HCT116 (cell line): ENCODE data around the gene TULP4. TPM values are rescaled to one million over a fixed set of nuclear protein-coding genes. Genes with fewer than 3 reads are reported as not detected.

Source experiments
- ATAC-seq: fragments of 200-7000 bp; cut with Tn5 transposase; 2 replicates; pipeline ENCODE4 v1.9.1; 2020; ENCODE audit warnings: mild to moderate bottlenecking, moderate library complexity
- BruUV-seq: library from RNA; stranded (reverse); fragments of 400-500 nt; replicated peaks from 2 replicates; lab custom pipeline; 2021; lab: Mats Ljungman, UMichigan
- CTCF ChIA-PET: fragments of 300-600 bp; sonication (Branson Sonifier 250); formaldehyde crosslinking; loops from one replicate; lab custom pipeline; 2021; ENCODE audit warnings: antibody characterized with exemption; lab: Charles Lee
- POLR2A ChIA-PET: fragments of 300-600, 350-600 bp; sonication (Branson Sonifier 250); formaldehyde crosslinking; loops from one replicate; lab custom pipeline; 2021; ENCODE audit warnings: antibody characterized with exemption; lab: Charles Lee
- RAD21 ChIA-PET, 2 experiments: fragments of 300-600 bp; sonication (Branson Sonifier 250); formaldehyde crosslinking; loops; one replicate each; lab custom pipeline; 2023; ENCODE audit warnings: low total read pairs in 2 of 2; ENCODE audit not compliant: uncharacterized antibody in 2 of 2, unreplicated experiment in 2 of 2, low non-redundant PET in 1 of 2; lab: Charles Lee
- DNase-seq: peaks from one replicate; pipeline ENCODE4 v3.0.0-alpha.2; 2010; ENCODE audit warnings: low read depth, low spot score
- H2AFZ ChIP-seq: fragments of 200-600 bp; shearing (Covaris generic), sonication (generic); 2 replicates; pipeline ENCODE4 v1.6.1; 2017; ENCODE audit warnings: low read depth, mixed run types, mixed read lengths, antibody characterized with exemption, low read length; ENCODE audit not compliant: poor library complexity, severe bottlenecking
- H3K27ac ChIP-seq: 2 replicates; pipeline ENCODE4 v1.5.1; 2012; ENCODE audit warnings: low read depth, low read length
- H3K27me3 ChIP-seq: fragments of 200-600 bp; sonication (generic); 2 replicates; pipeline ENCODE4 v1.6.1; 2016; ENCODE audit warnings: mixed run types, low read length, mixed read lengths; ENCODE audit not compliant: insufficient read depth
- H3K36me3 ChIP-seq, 2 experiments: fragments of 200-500 bp in 1 of 2; fragments of 200-600 bp in 1 of 2; sonication (Bioruptor generic) in 1 of 2; sonication (generic) in 1 of 2; 2 replicates each; pipeline versions ENCODE4 v1.5.1 to v1.6.1; 2014 to 2016; ENCODE audit warnings: low read length in 2 of 2, inconsistent platforms in 1 of 2, mixed read lengths in 1 of 2, mixed run types in 1 of 2; ENCODE audit not compliant: insufficient read depth in 2 of 2, control insufficient read depth in 1 of 2
- H3K4me1 ChIP-seq, 2 experiments: fragments of 200-600 bp in 1 of 2; sonication (generic) in 1 of 2; 2 replicates each; pipeline versions ENCODE4 v1.5.1 to v1.6.1; 2012 to 2017; ENCODE audit warnings: low read length in 2 of 2, inconsistent platforms in 1 of 2, mild to moderate bottlenecking in 1 of 2, mixed read lengths in 1 of 2, mixed run types in 1 of 2, moderate library complexity in 1 of 2; ENCODE audit not compliant: insufficient read depth in 2 of 2, control insufficient read depth in 1 of 2
- H3K4me2 ChIP-seq: fragments of 200-600 bp; sonication (generic); 2 replicates; pipeline ENCODE4 v1.6.1; 2017; ENCODE audit warnings: mixed run types, low read length, mixed read lengths
- H3K4me3 ChIP-seq, 2 experiments: fragments of 200-600 bp in 1 of 2; sonication (generic) in 1 of 2; replicated peaks in 1 of 2; 2 replicates each; pipeline ENCODE4 v1.5.1; 2011 to 2016; ENCODE audit warnings: low read length in 2 of 2, control low read depth in 1 of 2, low read depth in 1 of 2, mild to moderate bottlenecking in 1 of 2, mixed read lengths in 1 of 2, mixed run types in 1 of 2
- H3K79me2 ChIP-seq: fragments of 200-600 bp; sonication (generic); 2 replicates; pipeline ENCODE4 v1.6.1; 2017; ENCODE audit warnings: mild to moderate bottlenecking, mixed run types, low read length, moderate library complexity, mixed read lengths; ENCODE audit not compliant: insufficient read depth
- H3K9ac ChIP-seq: fragments of 200-600 bp; sonication (generic); 2 replicates; pipeline ENCODE4 v1.6.1; 2016; ENCODE audit warnings: low read length, mixed read lengths
- H3K9me2 ChIP-seq: fragments of 200-600 bp; sonication (generic), shearing (Covaris generic); 2 replicates; pipeline ENCODE4 v1.6.1; 2017; ENCODE audit warnings: mixed run types, mild to moderate bottlenecking, moderate library complexity; ENCODE audit not compliant: insufficient read depth
- H3K9me3 ChIP-seq, 2 experiments: fragments of 200-500 bp in 1 of 2; fragments of 200-600 bp in 1 of 2; sonication (Bioruptor generic) in 1 of 2; sonication (generic) in 1 of 2; 2 replicates each; pipeline ENCODE4 v1.6.1; 2014 to 2017; ENCODE audit warnings: low read length in 2 of 2, mixed read lengths in 2 of 2, inconsistent platforms in 1 of 2, low read depth in 1 of 2, mild to moderate bottlenecking in 1 of 2, mixed run types in 1 of 2, moderate library complexity in 1 of 2; ENCODE audit not compliant: control insufficient read depth in 1 of 2, insufficient read depth in 1 of 2
- H4K20me1 ChIP-seq: fragments of 200-600 bp; sonication (generic), shearing (Covaris generic); 2 replicates; pipeline ENCODE4 v1.6.1; 2017; ENCODE audit warnings: mixed run types, mild to moderate bottlenecking, moderate library complexity; ENCODE audit not compliant: insufficient read depth
- CTCF ChIP-seq, 3 experiments: fragments of 200-600 bp in 1 of 3; sonication (generic) in 1 of 3; IDR thresholded peaks in 2 of 3; conservative IDR thresholded peaks in 1 of 3; 2 replicates each; pipeline ENCODE4 v1.5.1; 2012 to 2017; ENCODE audit warnings: low read depth in 2 of 3, low read length in 2 of 3, antibody characterized with exemption in 1 of 3, borderline replicate concordance in 1 of 3, control low read depth in 1 of 3, mild to moderate bottlenecking in 1 of 3, mixed read lengths in 1 of 3, mixed run types in 1 of 3, moderate library complexity in 1 of 3; ENCODE audit not compliant: insufficient read depth in 1 of 3
- EZH2 ChIP-seq: fragments of 200-600 bp; sonication (generic); IDR thresholded peaks from 2 replicates; pipeline ENCODE4 v1.6.1; 2017; ENCODE audit warnings: antibody characterized with exemption, mixed run types
- EZH2phosphoT487 ChIP-seq: fragments of 200-600 bp; IDR thresholded peaks from 2 replicates; pipeline ENCODE4 v1.6.1; 2018; ENCODE audit warnings: antibody characterized with exemption, borderline replicate concordance
- JUND ChIP-seq: IDR thresholded peaks from 2 replicates; pipeline ENCODE4 v1.6.1; 2012
- POLR2AphosphoS5 ChIP-seq: IDR thresholded peaks from 2 replicates; pipeline ENCODE4 v1.6.1; 2011; ENCODE audit warnings: mild to moderate bottlenecking, low read depth, low read length, moderate library complexity
- RAD21 ChIP-seq: IDR thresholded peaks from 2 replicates; pipeline ENCODE4 v1.6.1; 2012; ENCODE audit warnings: low read depth, mild to moderate bottlenecking
- TCF7L2 ChIP-seq: IDR thresholded peaks from 2 replicates; pipeline ENCODE4 v1.7.0; 2011; ENCODE audit warnings: borderline replicate concordance, inconsistent platforms; ENCODE audit not compliant: insufficient read depth, insufficient read length; ENCODE audit errors: extremely low read depth
- YY1 ChIP-seq: IDR thresholded peaks from 2 replicates; pipeline ENCODE4 v1.6.1; 2011; ENCODE audit warnings: low read length, low read depth, moderate library complexity, mild to moderate bottlenecking; ENCODE audit not compliant: insufficient replicate concordance; ENCODE audit errors: extremely low read depth
- ZBTB33 ChIP-seq: IDR thresholded peaks from 2 replicates; pipeline ENCODE4 v1.6.1; 2011; ENCODE audit warnings: mild to moderate bottlenecking, low read length, moderate library complexity; ENCODE audit not compliant: insufficient replicate concordance; ENCODE audit errors: extremely low read depth
- ZFX ChIP-seq: fragments of 450-650 bp; IDR thresholded peaks from 2 replicates; pipeline ENCODE4 v1.6.1; 2017
- intact Hi-C: fragments of 100-400 bp; cut with micrococcal nuclease; formaldehyde crosslinking; loops from 2 replicates; pipeline ENCODE4 v1.10.0; 2022
- total RNA-seq: library from RNA; stranded (reverse); gene quantifications from one replicate; pipeline ENCODE4 v1.2.1, GENCODE V29; 2021; ENCODE audit not compliant: unreplicated experiment
- TF ChIP-seq, protein P1 (sequence below): IDR thresholded peaks from 2 replicates; pipeline ENCODE4 v1.6.1; 2012
- TF ChIP-seq, protein P2 (sequence below): IDR thresholded peaks from 2 replicates; pipeline ENCODE4 v1.6.1; 2012; ENCODE audit warnings: low read depth

Gene TULP4
- total RNA-seq, 1 experiment from 2014 or later: 70.8 TPM

- H2AFZ ChIP-seq: no peak overlapping the region
- POLR2A ChIA-PET: no interaction called here
- BruUV-seq: no TSS peak
- H3K79me2 ChIP-seq: peaks cover 15% of the 10 kb centered on the region; the same call in 1 of the 2 replicates
- no peak overlapping the region for H3K4me2 ChIP-seq
- H3K27ac ChIP-seq: no peak overlapping the region
- no peaks in the 10 kb centered on the region for H4K20me1 ChIP-seq
- H3K4me1 ChIP-seq: no peaks in the 10 kb centered on the region
- DNase-seq (no peak), ATAC-seq (no peak)
- RAD21 ChIA-PET: no interaction called here
- TF ChIP-seq JUND (no peak), ZBTB33 (no peak), YY1 (no peak), EZH2 (no peak), POLR2AphosphoS5 (no peak)
- intact Hi-C loops: no loop called here
- H3K9ac ChIP-seq: no peak overlapping the region
- no peaks in the 10 kb centered on the region for H3K9me2 ChIP-seq
- CTCF ChIA-PET: no interaction called here
- no peaks in the 10 kb centered on the region for H3K27me3 ChIP-seq
- H3K36me3 ChIP-seq: no peaks in the 10 kb centered on the region
- no peak overlapping the region for H3K4me3 ChIP-seq
- no peaks in the 10 kb centered on the region for H3K9me3 ChIP-seq
These were observed 60.3 kb downstream of the TULP4 start for GRCh38 chr6:158372574-158372973.

DNA sequence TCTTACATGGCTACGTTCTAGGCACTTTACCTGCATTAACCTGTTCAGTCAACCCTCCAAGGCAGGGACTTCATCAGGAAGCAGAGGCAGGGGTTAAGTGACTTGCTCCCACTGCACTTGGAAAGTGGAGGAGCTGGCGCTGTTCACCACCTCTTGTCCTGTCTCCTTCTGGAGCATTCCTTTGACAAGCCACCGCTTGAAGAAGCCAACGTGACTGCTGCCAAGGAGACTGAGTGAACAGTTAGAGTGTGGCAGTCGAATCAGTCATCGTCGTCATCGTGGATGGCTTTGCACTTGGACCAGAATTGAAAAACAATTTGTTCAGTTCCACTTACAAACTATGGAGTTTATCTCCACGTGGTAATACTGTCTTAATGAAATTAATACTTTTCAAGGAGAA is 60.9 kb downstream of the TULP4 start:
- Histone ChIP-seq H3K9me3 (no peaks in the 10 kb centered on the region), H3K4me3 (no peak overlapping the region), H3K4me2 (no peak overlapping the region), H3K9me2 (no peaks in the 10 kb centered on the region), H4K20me1 (no peaks in the 10 kb centered on the region), H3K27ac (no peak overlapping the region), H2AFZ (no peak overlapping the region), H3K79me2 (peaks cover 13% of the 10 kb centered on the region; the same call in 1 of the 2 replicates), H3K9ac (no peak overlapping the region), H3K36me3 (no peaks in the 10 kb centered on the region), H3K27me3 (no peaks in the 10 kb centered on the region), H3K4me1 (no peaks in the 10 kb centered on the region)
- ChIA-PET POLR2A (no interaction called here), CTCF (no interaction called here), RAD21 (no interaction called here)
- BruUV-seq: no TSS peak
- ATAC-seq (no peak), DNase-seq (no peak)
- intact Hi-C loops: no loop called here
- TF ChIP-seq EZH2phosphoT487 (no peak), POLR2AphosphoS5 (no peak), CTCF (IDR thresholded peaks at IDR 0.05 in 2 of 3, conservative IDR thresholded peaks at IDR 0.05 in 1 of 3; ENCODE audit: borderline replicate concordance in 1 of 3, insufficient read depth in 1 of 3, low read depth in 2 of 3, low read length in 2 of 3) (no peak), RAD21 (no peak), TCF7L2 (no peak), ZFX (no peak)
- TF ChIP-seq, protein P1, sequence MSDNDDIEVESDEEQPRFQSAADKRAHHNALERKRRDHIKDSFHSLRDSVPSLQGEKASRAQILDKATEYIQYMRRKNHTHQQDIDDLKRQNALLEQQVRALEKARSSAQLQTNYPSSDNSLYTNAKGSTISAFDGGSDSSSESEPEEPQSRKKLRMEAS: no peak
- TF ChIP-seq, protein P2, sequence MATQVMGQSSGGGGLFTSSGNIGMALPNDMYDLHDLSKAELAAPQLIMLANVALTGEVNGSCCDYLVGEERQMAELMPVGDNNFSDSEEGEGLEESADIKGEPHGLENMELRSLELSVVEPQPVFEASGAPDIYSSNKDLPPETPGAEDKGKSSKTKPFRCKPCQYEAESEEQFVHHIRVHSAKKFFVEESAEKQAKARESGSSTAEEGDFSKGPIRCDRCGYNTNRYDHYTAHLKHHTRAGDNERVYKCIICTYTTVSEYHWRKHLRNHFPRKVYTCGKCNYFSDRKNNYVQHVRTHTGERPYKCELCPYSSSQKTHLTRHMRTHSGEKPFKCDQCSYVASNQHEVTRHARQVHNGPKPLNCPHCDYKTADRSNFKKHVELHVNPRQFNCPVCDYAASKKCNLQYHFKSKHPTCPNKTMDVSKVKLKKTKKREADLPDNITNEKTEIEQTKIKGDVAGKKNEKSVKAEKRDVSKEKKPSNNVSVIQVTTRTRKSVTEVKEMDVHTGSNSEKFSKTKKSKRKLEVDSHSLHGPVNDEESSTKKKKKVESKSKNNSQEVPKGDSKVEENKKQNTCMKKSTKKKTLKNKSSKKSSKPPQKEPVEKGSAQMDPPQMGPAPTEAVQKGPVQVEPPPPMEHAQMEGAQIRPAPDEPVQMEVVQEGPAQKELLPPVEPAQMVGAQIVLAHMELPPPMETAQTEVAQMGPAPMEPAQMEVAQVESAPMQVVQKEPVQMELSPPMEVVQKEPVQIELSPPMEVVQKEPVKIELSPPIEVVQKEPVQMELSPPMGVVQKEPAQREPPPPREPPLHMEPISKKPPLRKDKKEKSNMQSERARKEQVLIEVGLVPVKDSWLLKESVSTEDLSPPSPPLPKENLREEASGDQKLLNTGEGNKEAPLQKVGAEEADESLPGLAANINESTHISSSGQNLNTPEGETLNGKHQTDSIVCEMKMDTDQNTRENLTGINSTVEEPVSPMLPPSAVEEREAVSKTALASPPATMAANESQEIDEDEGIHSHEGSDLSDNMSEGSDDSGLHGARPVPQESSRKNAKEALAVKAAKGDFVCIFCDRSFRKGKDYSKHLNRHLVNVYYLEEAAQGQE: no peak
